Ishikawa (cell line): ENCODE results near the gene TPK1.
A peak's percentile ranks its signal among the peaks of the same experiment; 100 is the strongest.

ENCODE experiments used
- CEBPB ChIP-seq: IDR thresholded peaks from 2 replicates; pipeline ENCODE4 v1.6.1; 2012
- CREB1 ChIP-seq: IDR thresholded peaks from 2 replicates; pipeline ENCODE4 v1.6.1; 2012; ENCODE audit warnings: low read depth
- EGR1 ChIP-seq: IDR thresholded peaks from 2 replicates; pipeline ENCODE4 v1.6.1; 2012
- EP300 ChIP-seq: IDR thresholded peaks from 2 replicates; pipeline ENCODE4 v1.6.1; 2012; ENCODE audit warnings: borderline replicate concordance
- FOXM1 ChIP-seq: IDR thresholded peaks from 2 replicates; pipeline ENCODE4 v1.6.1; 2012; ENCODE audit warnings: low read depth, borderline replicate concordance
- NFIC ChIP-seq: IDR thresholded peaks from 2 replicates; pipeline ENCODE4 v1.6.1; 2012
- RAD21 ChIP-seq: IDR thresholded peaks from 2 replicates; pipeline ENCODE4 v1.6.1; 2012; ENCODE audit warnings: low read depth
- TAF1 ChIP-seq: IDR thresholded peaks from 2 replicates; pipeline ENCODE4 v1.6.1; 2012; ENCODE audit warnings: low read depth, mild to moderate bottlenecking
- TCF12 ChIP-seq: IDR thresholded peaks from 2 replicates; pipeline ENCODE4 v1.6.1; 2012; ENCODE audit warnings: low read depth
- TEAD4 ChIP-seq: IDR thresholded peaks from 2 replicates; pipeline ENCODE4 v1.6.1; 2012
- USF1 ChIP-seq: IDR thresholded peaks from 2 replicates; pipeline ENCODE4 v1.6.1; 2012
- YY1 ChIP-seq: IDR thresholded peaks from 2 replicates; pipeline ENCODE4 v1.6.1; 2012; ENCODE audit warnings: low read depth
- ZBTB7A ChIP-seq: IDR thresholded peaks from 2 replicates; pipeline ENCODE4 v1.6.1; 2012; ENCODE audit warnings: low read depth
- TF ChIP-seq, protein P1 (sequence below): IDR thresholded peaks from 2 replicates; pipeline ENCODE4 v1.6.1; 2012; ENCODE audit warnings: low read depth, mild to moderate bottlenecking
- TF ChIP-seq, protein P2 (sequence below): IDR thresholded peaks from 2 replicates; pipeline ENCODE4 v1.6.1; 2012

TPK1 gene

DNA sequence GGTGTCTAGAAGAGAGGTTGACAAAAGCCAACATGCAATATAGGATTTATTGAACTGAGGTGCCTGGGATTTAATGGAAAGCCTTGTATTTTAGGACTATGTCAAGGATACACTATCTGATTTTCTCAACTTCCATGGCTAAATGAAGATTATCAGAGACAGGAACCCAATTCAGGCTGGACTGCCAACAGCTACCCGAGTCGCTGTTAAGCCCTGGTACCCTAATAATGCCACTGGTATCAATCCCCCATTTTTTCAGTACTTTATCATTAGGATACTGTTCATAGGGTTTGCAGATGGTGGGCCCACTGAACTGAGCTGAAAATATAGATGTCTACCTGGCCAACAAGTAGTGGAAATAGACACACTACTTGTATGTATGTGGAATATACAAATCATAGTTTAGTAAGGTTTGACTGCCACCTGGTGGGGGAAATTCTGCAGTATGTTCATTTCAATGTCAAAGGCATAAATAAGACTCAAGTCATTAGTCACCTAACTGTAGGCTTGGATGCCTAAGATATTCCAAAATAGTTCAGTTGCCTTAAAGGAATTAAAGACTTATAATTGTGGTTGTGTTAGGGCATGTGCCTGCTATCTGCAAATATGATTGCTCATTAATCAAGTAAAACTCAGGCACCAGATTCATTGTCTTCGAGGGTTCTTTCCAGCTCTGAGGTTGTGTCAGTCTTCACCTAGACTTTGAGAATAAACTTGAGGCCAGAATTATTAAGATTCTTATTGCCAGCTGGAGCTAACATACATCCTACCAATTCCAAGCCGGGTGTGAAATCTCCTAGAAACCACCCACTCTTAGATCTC lies 398.3 kb downstream of the TPK1 start:
- TF ChIP-seq RAD21, result peak; percentile 77
- TF ChIP-seq ZBTB7A, result no peak

DNA sequence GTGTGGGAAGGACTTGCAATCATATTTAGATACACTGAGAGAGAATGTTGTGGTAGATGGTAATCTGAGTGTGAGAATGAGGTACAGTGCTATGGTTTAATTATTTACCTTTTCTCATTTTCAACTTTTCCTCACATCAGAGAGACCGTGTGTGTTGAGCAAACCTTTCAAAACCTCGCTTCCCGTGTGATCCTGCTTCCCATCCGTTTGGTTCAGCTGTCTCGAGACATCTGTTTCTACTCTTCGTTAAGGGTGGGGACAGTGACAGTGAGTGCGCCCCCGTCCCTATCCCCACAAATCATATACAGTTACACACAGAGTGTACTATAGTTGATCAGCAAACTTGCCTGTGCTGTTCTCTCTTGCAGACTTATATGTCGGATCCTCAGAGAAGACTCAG lies 399.4 kb downstream of the TPK1 start:
- TF ChIP-seq ZBTB7A, result no peak
- TF ChIP-seq, protein P1, sequence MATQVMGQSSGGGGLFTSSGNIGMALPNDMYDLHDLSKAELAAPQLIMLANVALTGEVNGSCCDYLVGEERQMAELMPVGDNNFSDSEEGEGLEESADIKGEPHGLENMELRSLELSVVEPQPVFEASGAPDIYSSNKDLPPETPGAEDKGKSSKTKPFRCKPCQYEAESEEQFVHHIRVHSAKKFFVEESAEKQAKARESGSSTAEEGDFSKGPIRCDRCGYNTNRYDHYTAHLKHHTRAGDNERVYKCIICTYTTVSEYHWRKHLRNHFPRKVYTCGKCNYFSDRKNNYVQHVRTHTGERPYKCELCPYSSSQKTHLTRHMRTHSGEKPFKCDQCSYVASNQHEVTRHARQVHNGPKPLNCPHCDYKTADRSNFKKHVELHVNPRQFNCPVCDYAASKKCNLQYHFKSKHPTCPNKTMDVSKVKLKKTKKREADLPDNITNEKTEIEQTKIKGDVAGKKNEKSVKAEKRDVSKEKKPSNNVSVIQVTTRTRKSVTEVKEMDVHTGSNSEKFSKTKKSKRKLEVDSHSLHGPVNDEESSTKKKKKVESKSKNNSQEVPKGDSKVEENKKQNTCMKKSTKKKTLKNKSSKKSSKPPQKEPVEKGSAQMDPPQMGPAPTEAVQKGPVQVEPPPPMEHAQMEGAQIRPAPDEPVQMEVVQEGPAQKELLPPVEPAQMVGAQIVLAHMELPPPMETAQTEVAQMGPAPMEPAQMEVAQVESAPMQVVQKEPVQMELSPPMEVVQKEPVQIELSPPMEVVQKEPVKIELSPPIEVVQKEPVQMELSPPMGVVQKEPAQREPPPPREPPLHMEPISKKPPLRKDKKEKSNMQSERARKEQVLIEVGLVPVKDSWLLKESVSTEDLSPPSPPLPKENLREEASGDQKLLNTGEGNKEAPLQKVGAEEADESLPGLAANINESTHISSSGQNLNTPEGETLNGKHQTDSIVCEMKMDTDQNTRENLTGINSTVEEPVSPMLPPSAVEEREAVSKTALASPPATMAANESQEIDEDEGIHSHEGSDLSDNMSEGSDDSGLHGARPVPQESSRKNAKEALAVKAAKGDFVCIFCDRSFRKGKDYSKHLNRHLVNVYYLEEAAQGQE, result no peak
- TF ChIP-seq TEAD4, result no peak
- no peak for TF ChIP-seq TAF1
- no peak for TF ChIP-seq RAD21

DNA sequence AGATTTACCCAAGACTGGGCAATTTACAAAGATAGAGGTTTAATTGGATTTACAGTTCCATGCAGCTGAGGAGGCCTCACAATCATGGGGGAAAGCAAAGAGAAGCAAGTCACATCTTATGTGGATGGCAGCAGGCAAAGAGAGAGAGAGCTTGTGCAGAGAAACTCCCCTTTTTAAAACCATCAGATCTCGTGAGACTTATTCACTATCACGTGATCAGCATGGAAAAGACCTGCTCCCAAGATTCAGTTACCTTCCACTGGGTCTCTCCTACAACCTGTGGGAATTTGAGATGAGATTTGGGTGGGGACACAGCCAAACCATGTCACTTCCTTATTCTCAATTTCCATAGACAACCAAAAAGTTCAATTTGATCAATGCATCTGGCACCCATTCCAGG lies 407.4 kb downstream of the TPK1 start:
- TF ChIP-seq, protein P1, result no peak
- TF ChIP-seq USF1, result no peak
- TF ChIP-seq TCF12, result no peak
- no peak for TF ChIP-seq TEAD4
- no peak for TF ChIP-seq EP300

- TF ChIP-seq, protein P2, sequence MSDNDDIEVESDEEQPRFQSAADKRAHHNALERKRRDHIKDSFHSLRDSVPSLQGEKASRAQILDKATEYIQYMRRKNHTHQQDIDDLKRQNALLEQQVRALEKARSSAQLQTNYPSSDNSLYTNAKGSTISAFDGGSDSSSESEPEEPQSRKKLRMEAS, result no peak
- TF ChIP-seq EP300 (no peak), TCF12 (no peak), EGR1 (no peak), CEBPB (no peak), FOXM1 (no peak), TAF1 (no peak), ZBTB7A (no peak)
- TF ChIP-seq, protein P1, result no peak
Measured at GRCh38 chr7:144416341-144416740, 419.5 kb downstream of the TPK1 start.

DNA sequence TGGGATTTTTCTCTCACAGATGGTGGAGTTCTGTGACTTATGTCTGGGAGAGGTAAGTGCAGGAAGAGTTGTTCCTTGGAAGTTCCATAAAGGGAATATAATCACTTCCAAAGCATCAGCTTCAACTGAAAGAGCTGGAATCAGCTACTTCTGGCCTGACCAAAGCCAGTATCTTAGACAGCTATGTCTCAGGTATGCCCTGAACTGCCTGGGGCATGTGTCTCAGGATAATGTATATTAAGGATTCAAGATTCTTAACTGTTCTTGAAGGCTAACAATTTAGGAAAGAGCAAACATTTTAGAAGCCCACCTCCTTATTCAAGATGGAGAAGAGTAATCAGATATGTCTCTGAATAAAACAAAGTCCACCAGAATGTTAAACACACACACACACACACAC lies 420.0 kb downstream of the TPK1 start:
- no peak for TF ChIP-seq EP300
- TF ChIP-seq EGR1, result no peak
- no peak for TF ChIP-seq TEAD4
- TF ChIP-seq USF1, result no peak
- TF ChIP-seq, protein P1, result no peak
- TF ChIP-seq, protein P2, result no peak
- no peak for TF ChIP-seq YY1
- no peak for TF ChIP-seq ZBTB7A
- TF ChIP-seq CREB1, result no peak
- no peak for TF ChIP-seq FOXM1
- no peak for TF ChIP-seq NFIC
- TF ChIP-seq RAD21, result no peak
- no peak for TF ChIP-seq TCF12
- TF ChIP-seq CEBPB, result no peak
- no peak for TF ChIP-seq TAF1
